Endothelial cell of umbilical vein (primary cell): Measurements from ENCODE around the gene CEP55. TPM values are rescaled to one million over a fixed set of nuclear protein-coding genes. Genes with fewer than 3 reads are reported as not detected.

ENCODE experiments used
- BruUV-seq: library from RNA; stranded (reverse); fragments of 400-500 nt; replicated peaks from 2 replicates; lab custom pipeline; 2021; lab: Mats Ljungman, UMichigan
- CTCF ChIA-PET: fragments of 300-600, 350-600 bp; sonication (Branson Sonifier 250); formaldehyde crosslinking; loops from one replicate; lab custom pipeline; 2021; ENCODE audit warnings: antibody characterized with exemption, inconsistent platforms; lab: Charles Lee
- POLR2A ChIA-PET: fragments of 300-600, 350-600 bp; sonication (Branson Sonifier 250); formaldehyde crosslinking; loops from one replicate; lab custom pipeline; 2021; ENCODE audit warnings: antibody characterized with exemption, inconsistent platforms; lab: Charles Lee
- DNase-seq: peaks from one replicate; pipeline ENCODE4 v3.0.0-alpha.2; 2011; ENCODE audit warnings: low read depth, low spot score
- FAIRE-seq: peaks from 2 replicates; lab custom pipeline; 2011; peaks lifted over from hg19 to GRCh38; lab: Jason Lieb, UNC
- H2AFZ ChIP-seq: 2 replicates; pipeline ENCODE4 v1.6.0; 2012; ENCODE audit warnings: low read depth, low read length, control low read depth, inconsistent platforms
- H3K27ac ChIP-seq: 2 replicates; pipeline ENCODE4 v1.5.1; 2011; ENCODE audit warnings: low read depth, mild to moderate bottlenecking, control low read depth, low read length, moderate library complexity; ENCODE audit not compliant: insufficient read depth
- H3K27me3 ChIP-seq, 2 experiments: 2 replicates each; pipeline versions ENCODE4 v1.6.0 to v1.6.1; 2011; ENCODE audit warnings: low read length in 2 of 2, mixed read lengths in 1 of 2; ENCODE audit not compliant: control insufficient read depth in 2 of 2, insufficient read depth in 2 of 2
- H3K36me3 ChIP-seq, 2 experiments: 2 replicates in 1 of 2; 3 replicates in 1 of 2; pipeline ENCODE4 v1.5.1; 2011; ENCODE audit warnings: low read length in 2 of 2, mild to moderate bottlenecking in 1 of 2, moderate library complexity in 1 of 2; ENCODE audit not compliant: control insufficient read depth in 2 of 2, insufficient read depth in 2 of 2; ENCODE audit errors: extremely low read depth in 1 of 2
- H3K4me1 ChIP-seq: 3 replicates; pipeline ENCODE4 v1.5.1; 2011; ENCODE audit warnings: mild to moderate bottlenecking, low read length; ENCODE audit not compliant: control insufficient read depth, insufficient read depth; ENCODE audit errors: extremely low read depth
- H3K4me2 ChIP-seq: 2 replicates; pipeline ENCODE4 v1.6.1; 2011; ENCODE audit warnings: low read length, control low read depth, mixed read lengths; ENCODE audit not compliant: insufficient read depth
- H3K4me3 ChIP-seq, 3 experiments: fragments of 200-600 bp in 1 of 3; sonication (generic), shearing (Covaris generic) in 1 of 3; replicated peaks in 1 of 3; 2 replicates each; pipeline ENCODE4 v1.5.1; 2011 to 2016; ENCODE audit warnings: control low read depth in 3 of 3, low read length in 3 of 3, mild to moderate bottlenecking in 2 of 3, inconsistent platforms in 1 of 3, low read depth in 1 of 3, moderate library complexity in 1 of 3; ENCODE audit not compliant: insufficient read depth in 1 of 3
- H3K79me2 ChIP-seq: 2 replicates; pipeline ENCODE4 v1.6.0; 2012; ENCODE audit warnings: low read length, inconsistent platforms; ENCODE audit not compliant: control insufficient read depth, insufficient read depth
- H3K9ac ChIP-seq: replicated peaks from 2 replicates; pipeline ENCODE3; 2011; ENCODE audit warnings: low read length, control low read depth; ENCODE audit not compliant: insufficient read depth; ENCODE audit errors: extremely low read depth
- H3K9me1 ChIP-seq: replicated peaks from 3 replicates; pipeline ENCODE4 v1.6.0; 2011; ENCODE audit warnings: mild to moderate bottlenecking, low read length; ENCODE audit not compliant: control insufficient read depth, insufficient read depth; ENCODE audit errors: extremely low read depth
- H3K9me3 ChIP-seq: replicated peaks from 2 replicates; pipeline ENCODE4 v1.5.1; 2012; ENCODE audit warnings: low read length, inconsistent platforms; ENCODE audit not compliant: control insufficient read depth, insufficient read depth
- H4K20me1 ChIP-seq: replicated peaks from 2 replicates; pipeline ENCODE3; 2011; ENCODE audit warnings: mild to moderate bottlenecking, low read length; ENCODE audit not compliant: control insufficient read depth, insufficient read depth; ENCODE audit errors: extremely low read depth
- EZH2 ChIP-seq: IDR thresholded peaks from 2 replicates; pipeline ENCODE4 v1.6.1; 2012; ENCODE audit warnings: borderline replicate concordance, low read depth, mild to moderate bottlenecking, moderate library complexity, low read length, inconsistent platforms; ENCODE audit not compliant: severe bottlenecking
- FOS ChIP-seq: IDR thresholded peaks from 2 replicates; pipeline ENCODE4 v1.6.1; 2011; ENCODE audit warnings: mild to moderate bottlenecking, low read length, moderate library complexity, borderline replicate concordance; ENCODE audit not compliant: insufficient read depth
- GATA2 ChIP-seq: IDR thresholded peaks from 2 replicates; pipeline ENCODE4 v1.7.0; 2011; ENCODE audit warnings: low read depth, mild to moderate bottlenecking, moderate library complexity, mixed read lengths, low read length; ENCODE audit not compliant: insufficient read length, insufficient read depth
- JUN ChIP-seq: IDR thresholded peaks from 2 replicates; pipeline ENCODE4 v1.6.1; 2011; ENCODE audit warnings: borderline replicate concordance, low read depth; ENCODE audit not compliant: insufficient read length, insufficient read depth
- MAX ChIP-seq: IDR thresholded peaks from 2 replicates; pipeline ENCODE4 v1.6.1; 2011; ENCODE audit not compliant: insufficient read depth, insufficient read length
- MYC ChIP-seq: IDR thresholded peaks from one replicate; pipeline ENCODE4 v1.6.1; 2011; ENCODE audit warnings: mild to moderate bottlenecking, low read depth, low read length
- POLR2A ChIP-seq: IDR thresholded peaks from 2 replicates; pipeline ENCODE4 v1.6.1; 2012; ENCODE audit warnings: low read depth, mild to moderate bottlenecking, control low read depth, low read length
- POLR2AphosphoS5 ChIP-seq: IDR thresholded peaks from 2 replicates; pipeline ENCODE4 v1.6.1; 2012; ENCODE audit warnings: low read depth, mild to moderate bottlenecking, control low read depth, low read length, moderate library complexity; ENCODE audit not compliant: insufficient read depth
- dilution Hi-C: fragments of 300-500 bp; cut with MboI; formaldehyde crosslinking; loops from one replicate; pipeline ENCODE4 v1.15.0; 2019; ENCODE audit warnings: low sequenced_read_pairs; ENCODE audit not compliant: extremely low pct_ligation_motif_present
- intact Hi-C: fragments of 100-400 bp; cut with micrococcal nuclease; formaldehyde crosslinking; loops from one replicate; pipeline ENCODE4 v1.10.0; 2022
- polyA plus RNA-seq, 4 experiments: library from polyadenylated mRNA; depleted of rRNA in 3 of 4; stranded (reverse) in 3 of 4; unstranded in 1 of 4; fragments of >200 nt; gene quantifications; 2 replicates each; pipeline versions ENCODE4 v1.2.1 to v1.2.3, GENCODE V29; 2011 to 2012; ENCODE audit warnings: missing spikeins in 1 of 4
- total RNA-seq: library from RNA; stranded (reverse); gene quantifications from 2 replicates; pipeline ENCODE4 v1.2.3, GENCODE V29; 2021
- TF ChIP-seq, protein P1 (sequence below), 2 donors: IDR thresholded peaks; 1 replicate in 1 of 2; 2 replicates in 1 of 2; pipeline ENCODE4 v1.5.1; 2011; ENCODE audit warnings: low read length in 2 of 2, mild to moderate bottlenecking in 2 of 2, moderate library complexity in 2 of 2, control low read depth in 1 of 2, inconsistent platforms in 1 of 2, low read depth in 1 of 2; ENCODE audit not compliant: insufficient read depth in 1 of 2; ENCODE audit errors: extremely low read depth in 1 of 2

Gene CEP55
- total and polyA plus RNA-seq, 2 donors (not counting 3 experiments of a cell fraction or from before 2014, with no cell fraction given): 17.4 to 63.0 TPM

DNA sequence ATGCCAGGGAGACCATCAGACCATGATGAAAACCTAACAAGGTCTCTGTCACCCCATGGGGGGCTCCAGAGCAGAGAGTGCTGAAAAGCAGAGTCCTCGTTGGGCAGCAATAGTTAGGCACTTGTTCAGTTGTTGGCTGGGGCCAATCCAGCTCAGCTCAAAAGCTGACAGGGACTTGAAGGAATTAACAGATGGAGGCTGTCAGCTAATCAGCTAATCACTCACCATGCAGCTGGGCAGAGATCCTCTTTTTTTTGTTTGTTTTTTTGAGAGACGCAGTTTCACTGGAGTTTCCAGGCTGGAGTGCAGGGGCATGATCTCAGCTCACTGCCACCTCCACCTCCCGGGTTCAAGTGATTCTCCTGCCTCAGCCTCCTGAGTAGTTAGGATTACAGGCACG, 18.1 kb downstream of the CEP55 start:
- Histone ChIP-seq H3K27me3 (no peaks in the 10 kb centered on the region), H3K27ac (no peak overlapping the region), H3K9me1 (no peaks in the 10 kb centered on the region), H2AFZ (no peak overlapping the region), H3K9me3 (no peaks in the 10 kb centered on the region), H3K4me2 (no peak overlapping the region), H3K4me1 (peaks cover 4% of the 10 kb centered on the region), H3K79me2 (no peaks in the 10 kb centered on the region), H4K20me1 (no peaks in the 10 kb centered on the region), H3K4me3 (no peak overlapping the region), H3K36me3 (peaks cover 0 to 25% of the 10 kb centered on the region in 2 experiments), H3K9ac (no peak overlapping the region)
- no TSS peak for BruUV-seq
- ChIA-PET POLR2A (no interaction called here), CTCF (interaction anchor here (1.6 to 7.2 kb wide), 2 partner anchors 399 to 435 kb away, joined by 11 to 67 read pairs; no protein-coding TSS in a partner anchor)
- no peak for FAIRE-seq
- dilution Hi-C loops: no loop called here
- TF ChIP-seq POLR2A (no peak), MAX (no peak), POLR2AphosphoS5 (no peak), JUN (no peak), FOS (no peak), GATA2 (no peak), MYC (no peak), EZH2 (no peak)
- TF ChIP-seq, protein P1, sequence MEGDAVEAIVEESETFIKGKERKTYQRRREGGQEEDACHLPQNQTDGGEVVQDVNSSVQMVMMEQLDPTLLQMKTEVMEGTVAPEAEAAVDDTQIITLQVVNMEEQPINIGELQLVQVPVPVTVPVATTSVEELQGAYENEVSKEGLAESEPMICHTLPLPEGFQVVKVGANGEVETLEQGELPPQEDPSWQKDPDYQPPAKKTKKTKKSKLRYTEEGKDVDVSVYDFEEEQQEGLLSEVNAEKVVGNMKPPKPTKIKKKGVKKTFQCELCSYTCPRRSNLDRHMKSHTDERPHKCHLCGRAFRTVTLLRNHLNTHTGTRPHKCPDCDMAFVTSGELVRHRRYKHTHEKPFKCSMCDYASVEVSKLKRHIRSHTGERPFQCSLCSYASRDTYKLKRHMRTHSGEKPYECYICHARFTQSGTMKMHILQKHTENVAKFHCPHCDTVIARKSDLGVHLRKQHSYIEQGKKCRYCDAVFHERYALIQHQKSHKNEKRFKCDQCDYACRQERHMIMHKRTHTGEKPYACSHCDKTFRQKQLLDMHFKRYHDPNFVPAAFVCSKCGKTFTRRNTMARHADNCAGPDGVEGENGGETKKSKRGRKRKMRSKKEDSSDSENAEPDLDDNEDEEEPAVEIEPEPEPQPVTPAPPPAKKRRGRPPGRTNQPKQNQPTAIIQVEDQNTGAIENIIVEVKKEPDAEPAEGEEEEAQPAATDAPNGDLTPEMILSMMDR (IDR thresholded peaks at IDR 0.05; ENCODE audit: extremely low read depth in 1 of 2, insufficient read depth in 1 of 2, low read depth in 1 of 2, low read length in 2 of 2): no peak
- intact Hi-C loops: no loop called here
- DNase-seq: no peak
